ENCODE data around the gene LRRTM2. TPM values are rescaled to one million over a fixed set of nuclear protein-coding genes. Genes with fewer than 3 reads are reported as not detected.

Gene LRRTM2
- total RNA-seq, 1 experiment from 2014 or later, result not detected

- DNase-seq (ENCODE audit: low spot score), result no peak
Measured at GRCh38 chr5:138873466-138874221, 1.5 kb downstream of the LRRTM2 start.

More at GRCh38 chr5:138873466-138874221, 1.5 kb downstream of the LRRTM2 start:
- no peak for ATAC-seq
- H3K27ac Mint-ChIP-seq, result peak overlapping the region; percentile 85
- H3K27me3 Mint-ChIP-seq (ENCODE audit: low read depth), result no peaks in the 10 kb centered on the region
- CTCF ChIA-PET, result interaction anchor here (1.0 to 1.2 kb wide), 3 partner anchors 47 to 84 kb away, joined by 3 to 5 read pairs (median 3); no protein-coding TSS in a partner anchor
- peaks cover 4% of the 10 kb centered on the region; the same call in 1 of the 2 replicates for H3K9me3 Mint-ChIP-seq
- no peak overlapping the region for H3K4me3 Mint-ChIP-seq
- POLR2A ChIA-PET, result no interaction called here
- H3K36me3 Mint-ChIP-seq, result 0 out of 2 replicates have a peak, but pooled peaks cover 2% of the 10 kb centered on the region
- no peak for TF ChIP-seq CBFB (CRISPR knock-in tag; IDR thresholded peaks at IDR 0.05; ENCODE audit: low read depth)
- TF ChIP-seq JUN (CRISPR knock-in tag; IDR thresholded peaks at IDR 0.05), result no peak
- no peak for TF ChIP-seq E2F1 (CRISPR knock-in tag; IDR thresholded peaks at IDR 0.05)
- no peak for TF ChIP-seq SOX15 (CRISPR knock-in tag; IDR thresholded peaks at IDR 0.05)
- no peak for TF ChIP-seq ATF1 (CRISPR knock-in tag; IDR thresholded peaks at IDR 0.05)
- no peak for TF ChIP-seq FOXP1 (CRISPR knock-in tag; IDR thresholded peaks at IDR 0.05; ENCODE audit: borderline replicate concordance)
- TF ChIP-seq ZNF416 (CRISPR knock-in tag; IDR thresholded peaks at IDR 0.05), result no peak
- no peak for TF ChIP-seq ZNF219 (CRISPR knock-in tag; IDR thresholded peaks at IDR 0.05; ENCODE audit: borderline replicate concordance)
- TF ChIP-seq ELF4 (CRISPR knock-in tag; IDR thresholded peaks at IDR 0.05; ENCODE audit: low read depth), result no peak
- no peak for TF ChIP-seq ZNF396 (CRISPR knock-in tag; IDR thresholded peaks at IDR 0.05; ENCODE audit: borderline replicate concordance)
- no peak for TF ChIP-seq GRHL2 (CRISPR knock-in tag; IDR thresholded peaks at IDR 0.05; ENCODE audit: insufficient replicate concordance, severe bottlenecking)
- no peak for TF ChIP-seq ZNF671 (CRISPR knock-in tag; IDR thresholded peaks at IDR 0.05)
- no peak for TF ChIP-seq HMGXB4 (CRISPR knock-in tag; IDR thresholded peaks at IDR 0.05)
- no peak for TF ChIP-seq IRF1 (CRISPR knock-in tag; IDR thresholded peaks at IDR 0.05)
- no peak for TF ChIP-seq USF1 (CRISPR knock-in tag; IDR thresholded peaks at IDR 0.05)
- TF ChIP-seq NFYB (CRISPR knock-in tag; conservative IDR thresholded peaks at IDR 0.05; ENCODE audit: low read depth), result no peak
- no peak for TF ChIP-seq ATF2 (CRISPR knock-in tag; IDR thresholded peaks at IDR 0.05; ENCODE audit: borderline replicate concordance, low read depth)
- no peak for TF ChIP-seq ZNF281 (CRISPR knock-in tag; IDR thresholded peaks at IDR 0.05)
- peaks cover 93% of the 10 kb centered on the region for H3K4me1 Mint-ChIP-seq
